Subcutaneous abdominal adipose tissue (tissue), 5 donors: Measurements from ENCODE around the gene PPP1R36.
"Not testable (repeated sequence)": the region's sequence is repeated elsewhere in the genome, so short reads cannot be mapped to it uniquely, and the experiment has no call there.

Experiments
- H3K27ac ChIP-seq: one replicate; pipeline ENCODE4 v1.7.0; 2013; ENCODE audit warnings: low read depth, mild to moderate bottlenecking, inconsistent platforms, low read length, moderate library complexity
- H3K27me3 ChIP-seq, 5 donors: one replicate each; pipeline ENCODE4 v1.7.0; 2013; ENCODE audit warnings: low read length in 5 of 5, inconsistent platforms in 1 of 5; ENCODE audit not compliant: control insufficient read depth in 5 of 5, insufficient read depth in 4 of 5
- H3K36me3 ChIP-seq, 5 donors: one replicate each; pipeline ENCODE4 v1.7.0; 2013; ENCODE audit warnings: low read length in 5 of 5; ENCODE audit not compliant: control insufficient read depth in 5 of 5, insufficient read depth in 5 of 5
- H3K4me1 ChIP-seq, 5 donors: one replicate each; pipeline ENCODE4 v1.7.0; 2013; ENCODE audit warnings: low read length in 5 of 5, mild to moderate bottlenecking in 3 of 5, moderate library complexity in 1 of 5; ENCODE audit not compliant: control insufficient read depth in 5 of 5, insufficient read depth in 5 of 5
- H3K4me3 ChIP-seq, 5 donors: one replicate each; pipeline ENCODE4 v1.7.0; 2013; ENCODE audit warnings: low read length in 5 of 5, low read depth in 1 of 5
- H3K9ac ChIP-seq, 5 donors: one replicate each; pipeline ENCODE4 v1.7.0; 2013; ENCODE audit warnings: low read length in 5 of 5, mild to moderate bottlenecking in 4 of 5, moderate library complexity in 3 of 5
- H3K9me3 ChIP-seq, 5 donors: one replicate each; pipeline ENCODE4 v1.7.0; 2013; ENCODE audit warnings: low read length in 5 of 5; ENCODE audit not compliant: control insufficient read depth in 5 of 5
- donor health status: healthy.
- donor health status: healthy.
- donor health status: healthy.
- donor health status: healthy.
- donor health status: healthy.

The PPP1R36 gene

GRCh38 chr14:64541972-64542835, 7.6 kb upstream of the PPP1R36 start:
- peaks cover 0 to 34% (median 28%) of the 10 kb centered on the region in 5 donors for H3K4me1 ChIP-seq
- no peak overlapping the region for H3K27ac ChIP-seq

GRCh38 chr14:64542836-64543201, 6.9 kb upstream of the PPP1R36 start:
- H3K4me3 ChIP-seq: peak overlapping the region in 1 of 5 donors; percentile 78
- H3K4me1 ChIP-seq: peaks cover 0 to 34% (median 28%) of the 10 kb centered on the region in 5 donors
- H3K27ac ChIP-seq: no peak overlapping the region
- no peaks in the 10 kb centered on the region for H3K36me3 ChIP-seq
- peaks cover 0 to 18% (median 4%) of the 10 kb centered on the region in 5 donors for H3K27me3 ChIP-seq
- no peak overlapping the region for H3K9ac ChIP-seq
- H3K9me3 ChIP-seq: peaks cover 0 to 8% (median 4%) of the 10 kb centered on the region in 5 donors

More at GRCh38 chr14:64541972-64542835, 7.6 kb upstream of the PPP1R36 start:
- Histone ChIP-seq H3K9me3 (peaks cover 0 to 8% (median 4%) of the 10 kb centered on the region in 5 donors), H3K4me3 (peak overlapping the region; percentile 69 to 80 (median 76)), H3K36me3 (no peaks in the 10 kb centered on the region), H3K9ac (peak overlapping the region in 1 of 5 donors; percentile 19), H3K27me3 (peaks cover 0 to 18% (median 4%) of the 10 kb centered on the region in 5 donors)

- Histone ChIP-seq H3K9me3 (peaks cover 0 to 8% (median 4%) of the 10 kb centered on the region in 5 donors), H3K27me3 (peaks cover 0 to 18% (median 4%) of the 10 kb centered on the region in 5 donors), H3K4me1 (peaks cover 2 to 36% (median 27%) of the 10 kb centered on the region in 5 donors), H3K36me3 (no peaks in the 10 kb centered on the region), H3K4me3 (no peak overlapping the region), H3K27ac (no peak overlapping the region), H3K9ac (no peak overlapping the region)
These were observed 5.0 kb upstream of the PPP1R36 start for GRCh38 chr14:64544607-64545312.

GRCh38 chr14:64549016-64549415, 745 bp upstream of the PPP1R36 start:
- Histone ChIP-seq H3K4me1 (peaks cover 2 to 16% (median 14%) of the 10 kb centered on the region in 5 donors), H3K36me3 (no peaks in the 10 kb centered on the region), H3K4me3 (no peak overlapping the region), H3K9ac (peak overlapping the region in 1 of 5 donors; percentile 53), H3K27me3 (peaks cover 0 to 6% (median 0%) of the 10 kb centered on the region in 5 donors), H3K27ac (no peak overlapping the region), H3K9me3 (no peaks in the 10 kb centered on the region)

- H3K9ac ChIP-seq: peak overlapping the region in 2 of 5 donors; percentile 18 to 73
- H3K4me3 ChIP-seq: peak overlapping the region; percentile 48 to 69 (median 62)
- no peak overlapping the region for H3K27ac ChIP-seq
These were observed 1.0 kb downstream of the PPP1R36 start for GRCh38 chr14:64550621-64551333.

GRCh38 chr14:64554556-64554955, 4.8 kb downstream of the PPP1R36 start:
- H3K36me3 ChIP-seq: no peaks in the 10 kb centered on the region
- H3K27me3 ChIP-seq: peaks cover 0 to 6% (median 0%) of the 10 kb centered on the region in 5 donors
- no peak overlapping the region for H3K4me3 ChIP-seq
- H3K9ac ChIP-seq: no peak overlapping the region
- no peak overlapping the region for H3K27ac ChIP-seq
- H3K9me3 ChIP-seq: no peaks in the 10 kb centered on the region
- H3K4me1 ChIP-seq: peaks cover 0 to 10% (median 9%) of the 10 kb centered on the region in 5 donors

More at GRCh38 chr14:64550621-64551333, 1.0 kb downstream of the PPP1R36 start:
- Histone ChIP-seq H3K36me3 (no peaks in the 10 kb centered on the region), H3K9me3 (no peaks in the 10 kb centered on the region), H3K27me3 (peaks cover 0 to 6% (median 0%) of the 10 kb centered on the region in 5 donors), H3K4me1 (peaks cover 2 to 16% (median 14%) of the 10 kb centered on the region in 5 donors)

GRCh38 chr14:64556526-64556925, 6.8 kb downstream of the PPP1R36 start:
- H3K9ac ChIP-seq: no peak overlapping the region
- peaks cover 0 to 1% (median under 1%) of the 10 kb centered on the region in 5 donors for H3K4me1 ChIP-seq
- H3K27ac ChIP-seq: no peak overlapping the region
- no peaks in the 10 kb centered on the region for H3K9me3 ChIP-seq
- no peak overlapping the region for H3K4me3 ChIP-seq
- no peaks in the 10 kb centered on the region for H3K36me3 ChIP-seq
- no peaks in the 10 kb centered on the region for H3K27me3 ChIP-seq

- H3K27ac ChIP-seq, H3K36me3 ChIP-seq, H3K4me3 ChIP-seq, H3K9me3 ChIP-seq, H3K9ac ChIP-seq, H3K27me3 ChIP-seq: not testable (repeated sequence)
- H3K4me1 ChIP-seq: peaks cover 0 to 11% (median 5%) of the 10 kb centered on the region in 5 donors
These were observed 8.5 kb downstream of the PPP1R36 start for GRCh38 chr14:64558216-64558615.

- Histone ChIP-seq H3K27ac (no peak overlapping the region), H3K4me3 (no peak overlapping the region)
These were observed 11.9 kb downstream of the PPP1R36 start for GRCh38 chr14:64561631-64562030.

More at GRCh38 chr14:64561631-64562030, 11.9 kb downstream of the PPP1R36 start:
- H3K27me3 ChIP-seq: no peaks in the 10 kb centered on the region
- no peak overlapping the region for H3K9ac ChIP-seq
- H3K9me3 ChIP-seq: no peaks in the 10 kb centered on the region
- peaks cover 1 to 15% (median 8%) of the 10 kb centered on the region in 5 donors for H3K4me1 ChIP-seq
- no peaks in the 10 kb centered on the region for H3K36me3 ChIP-seq
